Activated CD4-positive, alpha-beta memory T cell treated with anti-CD3 and anti-CD28 coated beads, Interleukin-2, amount 10 ng/mL, durations not matched to agents 7 days and 5 days (primary cell): ENCODE results near the gene SON. TPM values are rescaled to one million over a fixed set of nuclear protein-coding genes. Genes with fewer than 3 reads are reported as not detected.
"Not testable (repeated sequence)": the region's sequence is repeated elsewhere in the genome, so short reads cannot be mapped to it uniquely, and the experiment has no call there.

Experiments
- CTCF ChIA-PET: fragments of 350-600 bp; sonication (Branson Sonifier 250); formaldehyde crosslinking; loops from one replicate; lab custom pipeline; 2021; ENCODE audit warnings: antibody characterized with exemption, inconsistent platforms; lab: Charles Lee
- POLR2A ChIA-PET: fragments of 350-600 bp; sonication (Branson Sonifier 250); formaldehyde crosslinking; loops from one replicate; lab custom pipeline; 2021; ENCODE audit warnings: antibody characterized with exemption; lab: Charles Lee
- DNase-seq: peaks from one replicate; pipeline ENCODE4 v3.0.0-alpha.2; 2020
- H3K27ac Mint-ChIP-seq: one replicate; pipeline ENCODE4 v1.8.0; 2021; ENCODE audit warnings: mild to moderate bottlenecking, mixed read lengths
- H3K27me3 Mint-ChIP-seq: one replicate; pipeline ENCODE4 v1.8.0; 2021; ENCODE audit warnings: mixed read lengths
- H3K36me3 Mint-ChIP-seq: one replicate; pipeline ENCODE4 v1.8.0; 2021; ENCODE audit warnings: low read depth, mixed read lengths
- H3K4me1 Mint-ChIP-seq: one replicate; pipeline ENCODE4 v1.8.0; 2021; ENCODE audit warnings: mixed read lengths
- H3K4me3 Mint-ChIP-seq: one replicate; pipeline ENCODE4 v1.8.0; 2021; ENCODE audit warnings: mild to moderate bottlenecking, mixed read lengths
- H3K9me3 Mint-ChIP-seq: one replicate; pipeline ENCODE4 v1.8.0; 2021; ENCODE audit warnings: mixed read lengths
- total RNA-seq, 2 experiments: library from RNA; stranded (reverse); gene quantifications; one replicate each; pipeline ENCODE4 v1.2.3, GENCODE V29; 2021

Gene SON
- total RNA-seq, 2 experiments from 2014 or later, result 279 to 290 TPM

DNA sequence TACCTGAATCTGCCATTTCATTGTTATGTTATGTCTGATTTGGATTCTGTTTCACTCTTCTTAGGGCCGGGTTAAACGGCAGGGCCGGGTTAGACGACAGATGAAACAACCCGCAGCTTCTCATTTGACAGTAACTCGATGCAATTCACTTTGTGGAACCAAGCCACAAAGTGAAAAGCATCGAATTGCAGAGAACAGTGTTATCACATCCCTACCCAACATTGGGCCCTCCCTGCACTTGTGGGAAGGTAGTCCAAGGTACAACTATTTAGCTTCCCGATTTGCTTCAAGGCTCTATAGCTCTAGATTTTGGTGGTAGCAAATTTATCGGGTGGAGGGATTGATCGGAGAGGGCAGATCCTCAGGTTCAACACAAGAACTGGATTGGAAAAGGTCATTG, 17.0 kb downstream of the SON start:
- H3K27ac Mint-ChIP-seq, result no peak overlapping the region
- no peak overlapping the region for H3K4me3 Mint-ChIP-seq
- CTCF ChIA-PET, result interaction anchor here (0.5 kb wide), 1 partner anchor 23 kb away, joined by 3 read pairs; no protein-coding TSS in a partner anchor
- H3K36me3 Mint-ChIP-seq, result peaks cover 88% of the 10 kb centered on the region
- H3K4me1 Mint-ChIP-seq, result peaks cover 45% of the 10 kb centered on the region
- H3K27me3 Mint-ChIP-seq, result no peaks in the 10 kb centered on the region
- no peak for DNase-seq
- POLR2A ChIA-PET, result interaction anchor here (0.8 to 1.7 kb wide), 4 partner anchors 10 to 16 kb away, joined by 3 to 6 read pairs (median 4); partner anchors contain the start of gene SON
- H3K9me3 Mint-ChIP-seq, result no peaks in the 10 kb centered on the region

- no peak for DNase-seq
- ChIA-PET POLR2A (no interaction called here), CTCF (interaction anchor here (1.2 kb wide), 1 partner anchor 45 kb away, joined by 3 read pairs; no protein-coding TSS in a partner anchor)
- H3K4me3 Mint-ChIP-seq, result no peak overlapping the region
- no peaks in the 10 kb centered on the region for H3K27me3 Mint-ChIP-seq
- H3K36me3 Mint-ChIP-seq, result peaks cover 80% of the 10 kb centered on the region
- peaks cover 46% of the 10 kb centered on the region for H3K4me1 Mint-ChIP-seq
- H3K27ac Mint-ChIP-seq, result no peak overlapping the region
- H3K9me3 Mint-ChIP-seq, result no peaks in the 10 kb centered on the region
Measured at GRCh38 chr21:33560965-33561364, 18.1 kb downstream of the SON start.

- Mint-ChIP-seq H3K27me3 (no peaks in the 10 kb centered on the region), H3K36me3 (peaks cover 77% of the 10 kb centered on the region), H3K9me3 (no peaks in the 10 kb centered on the region), H3K4me1 (peaks cover 46% of the 10 kb centered on the region), H3K27ac (peak overlapping the region; percentile 30), H3K4me3 (no peak overlapping the region)
- no peak for DNase-seq
- ChIA-PET CTCF (interaction anchor here (1.2 kb wide), 1 partner anchor 44 kb away, joined by 3 read pairs; no protein-coding TSS in a partner anchor), POLR2A (no interaction called here)
Measured at GRCh38 chr21:33561373-33561772, 18.5 kb downstream of the SON start.

DNA sequence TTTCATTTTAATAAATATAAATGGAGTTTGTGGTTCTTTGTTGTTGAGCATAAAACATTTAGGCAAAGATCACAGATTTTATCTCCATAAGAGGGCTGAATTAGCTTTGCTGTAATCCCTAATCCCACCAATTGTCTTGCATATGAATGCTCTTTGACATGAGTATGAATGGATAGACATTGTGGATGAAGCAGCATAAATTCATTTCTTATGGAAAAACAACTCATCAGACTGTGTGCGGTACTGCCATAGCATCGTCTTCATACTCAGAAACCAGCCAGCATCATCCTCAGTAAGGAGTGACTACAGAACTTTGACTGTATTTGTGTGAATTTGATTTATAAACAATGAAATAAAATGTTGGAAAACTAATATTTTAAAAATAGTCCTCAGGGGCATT, 19.6 kb downstream of the SON start:
- no peak overlapping the region for H3K4me3 Mint-ChIP-seq
- no peaks in the 10 kb centered on the region for H3K9me3 Mint-ChIP-seq
- DNase-seq, result no peak
- CTCF ChIA-PET, result no interaction called here
- peaks cover 71% of the 10 kb centered on the region for H3K36me3 Mint-ChIP-seq
- POLR2A ChIA-PET, result interaction anchor here (1.7 to 2.9 kb wide), 2 partner anchors 11 to 21 kb away, joined by 4 to 10 read pairs; partner anchors contain the start of gene GART
- H3K4me1 Mint-ChIP-seq, result peaks cover 48% of the 10 kb centered on the region
- H3K27ac Mint-ChIP-seq, result no peak overlapping the region
- H3K27me3 Mint-ChIP-seq, result no peaks in the 10 kb centered on the region

DNA sequence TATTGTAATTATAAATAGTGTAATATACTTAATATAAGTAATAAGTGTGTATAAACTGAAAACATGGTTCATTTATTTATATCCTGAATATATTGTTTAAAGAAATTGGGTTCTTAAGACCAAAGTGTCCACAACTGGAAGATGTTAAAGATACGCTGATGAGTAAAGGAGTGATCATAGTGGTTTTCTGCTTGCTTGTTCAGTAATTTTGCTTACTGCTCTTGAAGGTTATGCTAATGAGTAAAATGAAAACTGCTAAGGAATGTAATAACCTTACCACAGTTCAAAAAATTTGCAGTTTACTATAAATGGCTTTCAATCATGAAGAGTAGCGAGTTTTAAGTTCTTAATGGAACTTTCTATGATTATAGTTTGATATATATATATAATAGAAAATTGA, 23.7 kb downstream of the SON start:
- no peak for DNase-seq
- ChIA-PET CTCF (interaction anchor here (1.0 to 1.7 kb wide), 2 partner anchors 11 to 39 kb away, joined by 3 to 8 read pairs; no protein-coding TSS in a partner anchor), POLR2A (interaction anchor here (0.8 to 2.8 kb wide), 6 partner anchors 13 to 23 kb away, joined by 3 to 8 read pairs (median 4); partner anchors contain the start of genes DONSON and SON)
- H3K27me3 Mint-ChIP-seq, result no peaks in the 10 kb centered on the region
- no peak overlapping the region for H3K27ac Mint-ChIP-seq
- H3K4me3 Mint-ChIP-seq, result no peak overlapping the region
- peaks cover 60% of the 10 kb centered on the region for H3K36me3 Mint-ChIP-seq
- peaks cover 52% of the 10 kb centered on the region for H3K4me1 Mint-ChIP-seq
- H3K9me3 Mint-ChIP-seq, result no peaks in the 10 kb centered on the region

GRCh38 chr21:33567914-33568313, 25.1 kb downstream of the SON start:
- POLR2A ChIA-PET, result interaction anchor here (0.6 to 2.8 kb wide), 8 partner anchors 11 to 88 kb away, joined by 3 to 8 read pairs (median 4); partner anchors contain the start of genes DONSON, GART, SON and TMEM50B
- DNase-seq, result no peak
- H3K36me3 Mint-ChIP-seq, result peaks cover 63% of the 10 kb centered on the region

GRCh38 chr21:33568448-33568847, 25.6 kb downstream of the SON start:
- Mint-ChIP-seq H3K9me3 (no peaks in the 10 kb centered on the region), H3K36me3 (peaks cover 63% of the 10 kb centered on the region), H3K27ac (peak overlapping the region; percentile 50), H3K4me3 (no peak overlapping the region), H3K4me1 (peaks cover 46% of the 10 kb centered on the region), H3K27me3 (no peaks in the 10 kb centered on the region)
- DNase-seq, result no peak
- CTCF ChIA-PET, result interaction anchor here (1.9 kb wide), 1 partner anchor 37 kb away, joined by 7 read pairs; no protein-coding TSS in a partner anchor
- POLR2A ChIA-PET, result interaction anchor here (1.2 to 2.8 kb wide), 6 partner anchors 13 to 28 kb away, joined by 3 to 8 read pairs (median 5); partner anchors contain the start of genes DONSON, GART and SON

More at GRCh38 chr21:33567914-33568313, 25.1 kb downstream of the SON start:
- Mint-ChIP-seq H3K27ac (peak overlapping the region; percentile 50), H3K4me3 (no peak overlapping the region), H3K27me3 (no peaks in the 10 kb centered on the region), H3K4me1 (peaks cover 49% of the 10 kb centered on the region), H3K9me3 (no peaks in the 10 kb centered on the region)
- CTCF ChIA-PET, result interaction anchor here (1.9 kb wide), 1 partner anchor 38 kb away, joined by 7 read pairs; no protein-coding TSS in a partner anchor

GRCh38 chr21:33569991-33570390, 27.2 kb downstream of the SON start:
- ChIA-PET CTCF (interaction anchor here (1.6 kb wide), 1 partner anchor 36 kb away, joined by 6 read pairs; no protein-coding TSS in a partner anchor), POLR2A (no interaction called here)
- Mint-ChIP-seq H3K4me1 (peaks cover 43% of the 10 kb centered on the region), H3K27me3 (no peaks in the 10 kb centered on the region), H3K9me3 (no peaks in the 10 kb centered on the region), H3K36me3 (peaks cover 63% of the 10 kb centered on the region), H3K27ac (peak overlapping the region; percentile 33), H3K4me3 (no peak overlapping the region)
- DNase-seq, result no peak

DNA sequence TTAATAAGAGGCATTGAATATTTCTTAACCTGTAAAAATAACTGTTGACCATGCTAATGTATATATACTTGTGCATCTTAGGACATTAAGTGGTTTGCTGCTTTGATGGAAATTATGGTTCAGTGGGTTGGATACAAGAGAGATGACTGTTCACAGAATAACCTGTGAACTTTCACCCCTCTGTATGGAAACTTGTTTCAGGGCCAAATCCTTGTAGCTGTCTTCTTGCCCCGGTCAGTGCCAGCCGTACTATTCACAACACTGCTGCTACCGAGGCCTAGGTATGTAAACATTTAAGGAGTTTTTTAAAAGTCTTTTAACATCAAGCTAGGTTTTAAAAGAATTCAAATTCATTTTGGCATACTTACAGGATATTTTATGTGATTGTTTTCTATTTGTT, 29.5 kb downstream of the SON start:
- Mint-ChIP-seq H3K4me1 (peaks cover 25% of the 10 kb centered on the region), H3K27ac (no peak overlapping the region), H3K27me3 (no peaks in the 10 kb centered on the region), H3K4me3 (no peak overlapping the region), H3K9me3 (no peaks in the 10 kb centered on the region), H3K36me3 (peaks cover 73% of the 10 kb centered on the region)
- no peak for DNase-seq
- ChIA-PET POLR2A (interaction anchor here (0.6 to 1.9 kb wide), 4 partner anchors 16 to 350 kb away, joined by 3 to 6 read pairs (median 3); partner anchors contain the start of genes DONSON and SON), CTCF (interaction anchor here (2.0 to 3.6 kb wide), 2 partner anchors 11 to 34 kb away, joined by 5 to 13 read pairs; no protein-coding TSS in a partner anchor)

- H3K27me3 Mint-ChIP-seq, DNase-seq, H3K4me3 Mint-ChIP-seq, H3K9me3 Mint-ChIP-seq, H3K4me1 Mint-ChIP-seq, H3K27ac Mint-ChIP-seq, CTCF ChIA-PET: not testable (repeated sequence)
- peaks cover 67% of the 10 kb centered on the region for H3K36me3 Mint-ChIP-seq
- POLR2A ChIA-PET, result interaction anchor here (0.9 to 3.7 kb wide), 2 partner anchors 11 to 33 kb away, joined by 3 to 17 read pairs; partner anchors contain the start of gene DONSON
Measured at GRCh38 chr21:33576741-33577141, 33.9 kb downstream of the SON start.

DNA sequence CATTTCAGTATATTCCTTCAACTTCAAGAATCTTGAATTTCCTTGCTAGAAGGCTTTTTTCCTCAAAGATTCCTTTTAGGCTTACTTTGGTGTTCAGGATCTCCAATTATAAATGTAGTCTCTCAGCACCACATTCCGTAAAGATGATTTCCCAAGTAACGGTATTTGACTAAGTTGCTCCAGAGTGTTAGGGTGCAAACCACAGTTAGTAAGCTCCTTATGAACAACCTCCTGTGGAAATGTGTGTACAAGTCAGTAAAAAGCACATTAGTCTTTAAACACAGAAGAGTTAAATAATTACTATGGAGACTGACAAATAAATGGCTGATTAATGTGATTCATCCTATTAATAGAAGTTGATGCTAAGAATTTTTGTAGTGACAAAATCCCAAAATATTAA, 35.4 kb downstream of the SON start:
- no peak overlapping the region for H3K4me3 Mint-ChIP-seq
- ChIA-PET CTCF (interaction anchor here (1.0 kb wide), 1 partner anchor 27 kb away, joined by 3 read pairs; no protein-coding TSS in a partner anchor), POLR2A (interaction anchor here (0.7 to 3.7 kb wide), 2 partner anchors 10 to 98 kb away, joined by 3 to 17 read pairs; partner anchors contain the start of genes DONSON and TMEM50B)
- peaks cover 9% of the 10 kb centered on the region for H3K4me1 Mint-ChIP-seq
- peaks cover 63% of the 10 kb centered on the region for H3K36me3 Mint-ChIP-seq
- H3K27me3 Mint-ChIP-seq, result no peaks in the 10 kb centered on the region
- H3K27ac Mint-ChIP-seq, result no peak overlapping the region
- no peaks in the 10 kb centered on the region for H3K9me3 Mint-ChIP-seq
- no peak for DNase-seq

- Mint-ChIP-seq H3K4me1 (peaks cover 5% of the 10 kb centered on the region), H3K27ac (peak overlapping the region; percentile 48), H3K9me3 (no peaks in the 10 kb centered on the region), H3K4me3 (no peak overlapping the region), H3K27me3 (no peaks in the 10 kb centered on the region), H3K36me3 (peaks cover 57% of the 10 kb centered on the region)
- DNase-seq, result no peak
- CTCF ChIA-PET, result interaction anchor here (0.8 to 1.0 kb wide), 2 partner anchors 10 to 26 kb away, joined by 3 read pairs; partner anchors contain the start of gene DONSON
- POLR2A ChIA-PET, result interaction anchor here (0.7 to 3.7 kb wide), 4 partner anchors 9 to 99 kb away, joined by 3 to 17 read pairs (median 3); partner anchors contain the start of genes DONSON and TMEM50B
Measured at GRCh38 chr21:33578959-33579542, 36.2 kb downstream of the SON start.
